Middle frontal gyrus (tissue), 1 donor: ENCODE measurements around the gene L1CAM.

Experiments used
- DNase-seq: peaks from one replicate; pipeline ENCODE4 v3.0.0-alpha.2; 2015; ENCODE audit warnings: low spot score; ENCODE audit errors: extremely low spot score

The L1CAM gene

DNA sequence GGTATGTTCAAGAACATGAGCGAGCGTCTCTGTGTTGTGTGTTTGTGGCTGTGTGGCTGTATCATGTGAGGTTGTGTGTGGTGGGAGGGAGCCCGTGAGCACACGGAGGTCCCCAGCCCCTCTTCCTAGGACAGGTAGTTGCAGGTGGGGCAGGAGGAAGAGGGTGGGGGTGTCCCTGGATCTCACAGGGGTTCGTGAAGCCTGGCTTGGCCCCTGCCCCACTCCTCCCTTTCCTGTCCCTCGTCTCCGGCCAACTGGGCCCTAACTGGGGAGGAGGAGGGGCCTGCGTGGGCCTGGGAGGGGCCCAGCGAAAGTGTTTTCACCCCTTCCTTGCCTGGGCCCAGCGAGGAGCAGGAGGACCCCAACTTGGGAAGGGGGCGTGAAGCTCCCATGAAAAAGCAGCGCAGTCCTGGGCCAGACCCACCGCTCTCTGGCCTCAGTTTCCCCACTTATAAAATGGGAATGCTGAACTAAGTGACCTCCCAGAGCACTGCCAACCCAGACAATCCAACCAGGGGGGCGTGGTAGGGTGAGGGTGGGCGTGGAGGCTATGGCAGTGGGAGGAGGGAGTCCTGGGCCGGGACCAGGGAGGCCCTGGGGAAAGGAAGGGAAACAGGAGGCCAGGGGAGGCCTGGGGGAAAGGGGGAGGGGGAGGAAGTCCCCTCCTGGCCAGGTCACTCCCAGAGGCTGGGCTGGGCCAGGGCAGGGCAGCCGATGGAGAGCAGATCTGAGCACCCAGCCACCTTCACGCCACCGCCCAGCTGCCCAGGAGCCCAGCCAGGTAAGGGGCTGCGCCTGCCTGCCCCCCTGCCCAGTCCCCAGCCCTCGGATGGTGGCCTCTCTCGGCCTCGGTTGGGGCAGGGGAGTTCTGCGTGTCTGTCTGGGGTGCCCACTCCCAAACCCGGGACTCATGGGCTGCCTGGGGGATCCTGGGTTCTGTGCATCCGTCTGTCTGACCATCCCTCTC is 18.3 kb upstream of the L1CAM start, which contains the start of gene AVPR2:
TSS of gene AVPR2 (plus strand) at position 683 of the 967 bp plus-strand sequence. CDS start 473 bp downstream, outside the sequence.
- no peak for DNase-seq

DNA sequence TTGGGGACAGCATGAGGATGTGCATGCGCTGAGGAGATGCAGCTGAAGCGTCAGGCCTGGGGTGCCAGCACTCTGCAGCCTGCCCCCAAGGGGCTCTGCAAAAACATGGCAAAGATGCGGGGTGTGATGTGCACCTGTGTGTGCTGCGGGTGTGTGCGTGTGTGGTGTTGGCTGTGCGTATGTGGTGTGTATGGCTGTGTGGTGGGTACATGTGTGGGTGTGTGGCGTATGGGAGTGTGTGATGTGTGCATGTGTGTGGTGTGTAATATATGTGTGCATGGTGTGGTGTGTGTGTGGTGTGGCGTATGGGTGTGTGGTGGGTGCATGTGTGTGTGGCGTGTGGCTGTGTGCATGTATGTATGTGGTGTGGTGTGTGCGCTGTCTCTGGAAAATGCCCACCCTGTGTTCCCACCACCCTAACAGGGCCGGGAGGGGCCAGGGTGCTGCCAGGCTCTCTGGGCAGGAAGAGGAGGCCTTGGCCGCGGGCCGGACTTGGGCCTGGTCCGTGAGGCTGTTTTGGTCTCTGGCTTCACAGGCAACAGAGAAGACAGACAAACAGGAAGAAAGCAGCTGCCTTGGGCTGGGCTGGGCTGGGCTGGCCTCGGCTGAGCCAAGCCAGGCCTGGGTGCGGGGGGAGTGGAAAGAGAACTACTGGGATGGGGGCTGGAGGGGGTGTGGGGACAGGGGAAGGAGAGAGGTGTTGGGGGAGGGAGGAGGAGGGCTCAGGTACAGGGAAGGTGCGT is 17.4 kb upstream of the L1CAM start:
- DNase-seq, result no peak

DNA sequence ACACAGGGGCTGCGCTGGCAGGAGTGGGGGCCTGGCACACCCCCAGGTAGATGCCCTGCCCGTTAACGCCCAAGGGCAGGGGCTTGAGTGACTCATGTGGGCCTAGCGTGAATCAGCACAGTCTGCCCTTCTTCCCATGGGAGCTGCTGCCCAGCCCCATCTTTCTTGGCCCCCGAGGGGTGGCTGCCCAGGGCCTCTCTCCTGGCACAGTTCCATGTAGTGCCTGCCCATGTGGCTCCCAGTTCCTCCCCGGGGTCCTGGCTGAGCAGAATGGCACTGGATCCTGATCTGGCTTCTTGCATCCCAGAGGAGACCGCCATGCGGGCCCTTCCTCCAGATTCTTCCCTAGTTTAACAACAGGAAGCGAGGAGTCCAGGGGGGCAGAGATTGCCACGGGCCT is 16.4 kb upstream of the L1CAM start:
- DNase-seq, result no peak

DNA sequence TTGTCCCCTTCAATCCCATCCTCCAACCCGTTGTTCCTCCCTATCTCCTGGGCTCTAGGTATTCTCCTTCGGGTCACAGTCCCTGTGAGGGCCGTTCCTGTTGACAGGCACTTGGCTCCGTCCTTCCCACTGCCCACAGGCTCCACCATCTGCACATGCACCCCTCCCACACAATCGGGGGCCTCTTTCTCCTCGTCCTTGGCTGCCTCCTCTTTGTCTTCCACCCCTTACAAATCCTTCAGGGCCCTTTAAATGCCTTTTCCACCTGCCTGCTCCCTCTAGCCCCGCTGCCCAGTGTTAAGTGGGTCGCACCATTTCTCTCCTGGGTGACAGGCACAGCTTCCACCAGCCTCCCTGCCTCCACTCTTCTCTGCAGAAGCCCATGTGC is 15.8 kb upstream of the L1CAM start:
- no peak for DNase-seq

DNA sequence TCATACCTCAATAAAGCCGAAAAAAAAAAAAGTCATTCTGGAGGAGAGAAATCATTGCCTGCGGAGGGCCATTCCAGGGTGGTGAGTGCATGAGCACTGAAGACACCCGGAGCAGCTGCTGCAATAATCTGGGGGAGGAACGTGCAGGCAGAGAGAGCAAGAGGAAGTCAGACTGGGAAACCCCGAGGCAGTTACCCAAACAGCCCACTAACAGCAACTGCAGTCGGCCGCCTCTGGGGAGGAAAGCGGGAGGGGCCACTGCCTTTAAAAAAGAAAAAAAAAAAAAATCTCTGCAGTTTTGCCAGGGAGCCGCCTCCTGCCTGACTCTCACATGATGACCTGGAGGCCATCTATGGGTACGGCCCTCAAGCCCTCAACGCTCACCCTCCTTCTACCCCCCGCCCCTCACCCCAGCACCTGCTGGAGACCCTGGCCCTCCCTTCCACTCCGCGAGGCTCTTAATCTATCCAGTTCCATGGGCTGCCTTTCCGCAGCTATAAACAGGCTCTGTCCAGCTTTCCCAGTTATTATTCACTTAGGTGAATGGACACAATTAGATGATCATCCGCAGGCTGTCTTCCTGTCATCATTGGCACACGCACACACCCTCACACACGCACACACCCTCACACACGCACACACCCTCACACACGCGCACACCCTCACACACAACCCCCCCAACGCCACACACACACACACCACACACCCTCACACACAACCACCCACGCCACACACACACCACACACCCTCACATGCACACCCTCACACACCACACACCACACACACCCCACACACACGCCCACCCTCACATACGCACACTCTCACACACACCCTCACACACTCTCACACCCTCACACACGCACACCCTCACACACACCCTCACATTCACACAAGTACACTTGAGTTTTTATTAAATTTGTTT is 15.1 kb upstream of the L1CAM start:
- no peak for DNase-seq

DNA sequence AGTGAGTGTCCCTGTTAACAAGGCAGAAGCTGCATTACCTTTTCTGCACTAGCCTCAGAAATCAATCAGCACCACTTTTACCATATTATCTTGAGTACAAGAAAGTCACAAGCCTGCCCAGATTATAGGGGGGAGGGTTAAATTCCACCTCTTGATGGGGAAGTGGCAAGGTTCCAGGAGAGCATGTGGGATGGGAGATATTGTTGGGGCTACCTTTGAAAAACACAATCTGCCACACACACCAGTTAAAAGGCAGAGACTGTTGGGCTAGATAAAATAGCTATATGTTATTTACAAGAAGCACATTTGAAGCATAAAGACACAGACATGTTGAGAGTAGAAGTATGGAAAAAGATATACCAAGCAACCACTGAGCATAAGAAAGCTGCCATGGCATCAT is 11.9 kb upstream of the L1CAM start:
- no peak for DNase-seq

DNA sequence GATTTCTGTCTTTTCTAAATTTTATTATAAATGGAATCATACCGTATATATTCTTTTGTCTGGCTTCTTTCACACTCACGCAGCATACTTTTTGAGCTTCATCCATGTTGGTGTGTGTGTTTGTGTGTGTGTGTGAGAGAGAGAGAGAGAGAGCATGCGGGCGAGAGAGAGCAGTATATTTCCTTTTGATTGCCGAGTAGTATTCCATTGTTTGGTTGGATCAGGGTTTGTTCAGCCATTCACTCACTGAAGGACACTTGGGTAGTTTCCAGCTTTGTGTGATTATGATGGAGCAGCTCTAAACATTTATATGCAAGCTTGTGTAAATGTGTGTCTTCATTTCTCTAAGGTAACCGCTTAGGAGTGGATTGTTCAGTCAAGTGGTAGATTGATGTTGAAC is 3.1 kb upstream of the L1CAM start:
- no peak for DNase-seq

DNA sequence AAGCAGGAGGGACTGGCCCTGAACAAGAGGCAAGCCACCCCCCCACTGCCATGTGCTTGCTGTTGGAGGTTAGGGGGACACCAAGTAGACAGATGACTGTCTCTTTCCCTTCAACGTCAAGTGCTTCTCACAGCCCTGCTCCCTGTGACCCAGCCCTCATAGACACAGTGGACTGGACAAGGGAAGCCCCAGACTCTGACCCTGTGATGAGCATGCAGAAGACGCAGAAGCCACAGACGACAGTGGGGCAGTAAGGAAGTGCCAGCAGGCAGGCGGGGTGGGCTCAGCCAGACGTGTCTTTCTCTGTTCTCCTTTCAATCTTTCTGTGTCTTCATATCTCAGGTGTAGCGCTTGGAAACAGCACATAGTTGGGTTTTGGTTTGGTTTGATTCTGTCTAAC is 2.4 kb upstream of the L1CAM start:
- no peak for DNase-seq

DNA sequence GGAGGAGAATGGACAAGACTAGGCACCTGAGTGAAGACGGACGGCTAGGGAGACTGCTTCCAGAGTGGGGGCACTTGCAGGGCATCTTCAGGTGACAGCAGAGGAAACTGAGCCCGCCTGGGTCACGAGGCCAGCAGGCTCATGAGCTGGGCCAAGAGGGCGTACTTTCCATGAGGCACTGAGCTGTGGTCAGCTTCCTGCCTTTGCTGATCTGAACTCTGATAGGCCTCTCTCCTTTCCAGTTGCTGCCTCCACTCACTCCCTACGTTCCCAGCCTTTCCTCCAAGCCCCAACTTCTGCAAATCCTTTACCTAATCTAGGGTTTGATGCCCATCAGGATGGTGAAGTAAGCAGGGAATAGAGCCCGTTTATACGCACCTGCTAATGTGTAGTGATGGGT is 1.4 kb upstream of the L1CAM start:
- DNase-seq, result no peak

DNA sequence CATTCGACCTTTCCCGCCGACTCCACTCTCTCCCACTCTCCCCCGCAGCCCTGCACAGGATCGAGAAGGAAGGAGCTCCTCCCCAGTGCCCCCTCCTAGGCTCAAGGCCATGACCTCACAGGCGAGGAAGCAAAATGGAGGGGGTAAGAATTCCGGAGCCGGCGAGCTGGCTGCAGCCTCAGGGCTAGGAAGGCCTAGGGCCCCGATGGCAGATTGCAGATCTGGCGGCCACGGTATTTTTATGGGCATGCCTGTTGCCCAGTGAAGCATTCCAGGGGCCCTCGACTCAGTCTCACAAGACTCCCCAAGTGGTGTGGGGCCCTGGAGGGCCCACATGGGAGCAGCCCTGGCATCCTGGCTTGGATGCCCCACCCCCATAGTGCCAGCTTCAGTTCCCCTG is 942 bp upstream of the L1CAM start:
- DNase-seq, result no peak

DNA sequence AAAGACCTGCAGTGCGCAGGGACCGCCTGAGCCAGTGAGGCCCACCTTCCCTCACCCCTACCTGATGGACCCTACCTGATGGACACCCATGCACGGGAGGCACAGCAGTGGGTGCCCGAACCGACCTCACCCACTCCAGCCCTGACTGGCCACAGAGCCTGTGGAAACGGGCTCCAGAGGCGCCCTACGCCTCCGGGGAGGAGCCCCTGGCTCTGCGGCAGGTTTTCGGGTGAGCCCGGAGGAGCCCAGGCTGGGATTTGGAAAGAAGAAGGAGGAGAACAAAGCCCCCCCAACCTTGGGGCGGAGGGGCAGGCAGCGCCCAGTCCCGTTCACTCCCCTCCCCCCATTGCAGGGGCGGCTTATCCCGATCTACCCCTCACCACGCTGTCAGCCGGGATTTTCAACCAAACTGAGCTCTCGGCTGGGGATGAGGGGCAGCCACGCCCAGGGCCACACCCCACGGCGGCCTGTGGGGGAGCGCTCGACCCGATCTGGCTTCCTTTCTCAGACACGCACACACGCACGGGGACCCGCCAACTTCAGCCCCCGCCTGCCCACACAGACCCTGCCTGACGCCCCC is 675 bp downstream of the L1CAM start:
- no peak for DNase-seq

DNA sequence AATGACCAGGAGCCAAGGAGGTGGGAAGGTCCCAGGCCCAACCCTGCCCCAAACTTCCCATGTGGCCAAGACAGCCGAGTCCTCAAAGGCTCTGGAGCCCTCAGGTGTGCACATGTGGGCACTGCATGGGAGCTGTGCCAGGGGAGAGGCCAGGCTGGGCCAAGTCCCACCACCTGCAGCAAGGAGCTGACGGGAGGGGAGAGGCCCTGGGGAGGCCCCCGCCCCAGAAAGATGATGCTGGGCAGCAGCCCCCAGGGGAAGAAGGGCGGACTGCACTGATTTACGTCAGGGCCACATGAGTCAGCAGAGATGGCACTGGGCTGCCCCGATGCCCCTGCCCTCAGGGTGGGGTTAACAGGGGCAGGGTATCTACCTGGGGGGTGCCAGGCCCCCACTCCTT is 1.4 kb downstream of the L1CAM start:
- no peak for DNase-seq

DNA sequence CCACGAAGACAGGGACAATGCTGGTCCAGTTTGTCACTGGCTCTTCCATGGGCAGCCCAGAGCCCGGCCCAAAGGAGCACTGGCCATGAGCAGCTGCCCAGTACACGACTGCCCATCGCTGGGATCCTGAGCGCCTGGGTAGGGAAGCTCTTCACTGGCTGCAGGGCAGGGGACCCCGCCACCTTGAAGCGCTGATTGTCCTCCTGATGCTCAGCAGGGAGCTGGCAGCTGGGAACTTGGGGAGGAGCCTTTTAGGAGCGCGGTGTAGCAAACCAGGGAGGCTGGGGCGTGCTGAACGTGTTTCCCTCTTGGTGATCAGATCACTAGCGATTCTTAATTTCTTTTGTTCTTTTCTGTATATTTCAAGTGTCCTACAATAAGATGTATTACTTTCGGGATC is 1.8 kb downstream of the L1CAM start:
- no peak for DNase-seq

DNA sequence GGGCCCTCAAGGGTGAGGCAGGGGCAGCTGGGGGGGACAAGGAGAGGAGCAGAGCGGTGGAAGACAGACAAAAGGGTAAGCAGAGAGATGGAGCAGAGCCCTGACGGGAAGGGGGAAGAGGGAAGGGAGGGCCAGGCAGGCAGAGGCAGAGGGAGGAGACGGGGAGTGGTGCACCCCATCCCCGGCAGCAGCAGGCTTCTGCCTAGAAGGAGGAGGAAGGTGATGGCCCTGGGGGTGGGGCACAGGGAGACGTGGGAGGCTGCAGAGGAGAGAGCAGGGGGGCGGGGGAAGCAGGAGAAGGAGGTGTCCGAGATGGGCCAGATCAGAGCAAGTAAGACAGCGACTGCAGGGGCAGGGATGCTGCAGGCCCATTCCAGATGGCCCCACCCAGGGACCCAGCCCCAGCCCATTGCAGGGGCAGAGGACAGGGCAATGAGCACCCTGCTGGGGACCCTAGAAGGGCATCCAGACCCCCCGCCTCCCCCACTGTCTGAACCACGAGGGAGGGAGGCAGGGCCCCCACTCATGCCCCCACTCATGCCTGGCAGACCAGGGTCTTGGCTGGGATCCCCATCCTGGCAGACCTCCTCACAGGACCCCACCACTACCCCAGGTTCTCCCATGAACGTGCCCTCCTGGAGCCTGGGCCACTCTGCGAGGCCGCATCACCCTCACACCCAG is 2.7 kb downstream of the L1CAM start:
- DNase-seq, result no peak

DNA sequence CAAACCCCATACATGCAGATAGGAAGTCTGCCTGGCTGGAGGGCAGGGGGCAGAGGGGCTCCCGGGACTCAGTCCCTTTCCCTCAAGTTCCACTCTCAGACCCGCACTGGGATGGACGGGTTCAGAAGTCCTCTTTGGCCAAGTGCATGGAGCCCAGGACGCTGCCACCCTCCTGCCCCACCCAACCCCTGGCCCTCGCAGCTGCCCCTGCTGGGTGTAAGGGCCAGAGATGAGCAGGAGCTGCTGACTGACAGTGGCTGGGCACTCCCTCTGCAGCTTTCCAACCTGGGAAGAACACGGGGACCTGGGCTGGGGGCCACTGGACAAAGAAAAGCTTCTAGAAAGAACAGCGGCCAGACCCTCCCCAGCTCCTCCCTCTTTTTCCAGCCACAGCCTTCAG is 3.4 kb downstream of the L1CAM start:
- DNase-seq, result no peak

DNA sequence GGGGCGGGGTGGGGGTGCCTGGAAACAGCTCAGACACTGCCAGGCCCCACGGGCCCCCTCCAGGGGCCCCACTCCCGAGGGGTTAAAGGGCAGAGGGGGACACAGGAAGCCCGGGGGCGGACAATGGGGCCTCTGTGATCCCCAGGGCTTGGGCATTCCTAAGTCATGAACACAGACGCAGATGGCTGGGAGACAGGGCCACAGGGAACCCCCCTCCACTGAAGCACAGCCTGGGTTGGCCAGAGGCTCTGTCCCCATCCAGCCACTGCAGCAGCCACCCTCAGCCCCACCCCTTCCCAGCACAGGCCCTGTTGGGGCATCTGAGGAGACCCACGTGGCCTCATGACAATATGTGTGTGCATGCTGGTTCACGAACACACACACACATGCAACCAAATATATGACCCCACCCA is 3.9 kb downstream of the L1CAM start:
- no peak for DNase-seq

DNA sequence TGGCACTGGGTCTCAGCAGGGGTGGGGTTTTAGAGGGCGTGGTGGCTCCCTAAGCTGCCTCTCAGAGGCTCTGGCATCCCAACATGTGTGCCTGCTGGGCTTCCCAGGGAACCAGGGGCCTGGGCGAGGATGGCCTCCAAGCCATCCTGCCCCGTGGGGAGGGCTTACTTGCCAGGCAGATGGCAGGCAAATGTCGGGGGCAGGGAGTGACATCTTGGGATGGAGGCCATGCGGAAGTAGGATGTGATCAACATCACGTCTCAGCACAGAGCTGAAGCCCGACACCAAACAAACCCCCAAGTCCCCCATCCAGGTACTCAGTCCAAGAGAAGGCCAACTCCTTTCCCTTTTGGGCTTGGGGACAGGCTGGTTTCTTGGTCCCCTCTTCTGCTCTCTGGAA is 4.7 kb downstream of the L1CAM start:
- no peak for DNase-seq

DNA sequence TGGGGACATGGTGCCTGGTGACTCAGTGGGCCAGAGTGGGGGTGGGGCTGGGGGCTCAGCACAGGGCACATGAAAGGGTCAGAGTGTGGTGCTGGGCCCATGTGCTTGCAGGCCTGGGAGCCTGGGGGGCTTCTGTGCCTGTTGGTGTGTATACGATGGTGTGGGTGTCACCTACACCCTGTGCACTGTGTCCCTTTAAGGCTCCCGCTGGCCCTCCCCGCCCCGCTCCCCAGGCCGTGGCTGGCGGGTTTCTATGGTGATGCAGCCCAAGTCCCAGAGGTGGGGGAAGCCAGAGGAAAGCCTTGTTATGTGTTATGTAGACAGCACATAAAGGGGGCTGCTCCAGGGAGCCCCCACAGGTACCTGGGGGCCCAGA is 5.5 kb downstream of the L1CAM start:
- DNase-seq, result no peak

DNA sequence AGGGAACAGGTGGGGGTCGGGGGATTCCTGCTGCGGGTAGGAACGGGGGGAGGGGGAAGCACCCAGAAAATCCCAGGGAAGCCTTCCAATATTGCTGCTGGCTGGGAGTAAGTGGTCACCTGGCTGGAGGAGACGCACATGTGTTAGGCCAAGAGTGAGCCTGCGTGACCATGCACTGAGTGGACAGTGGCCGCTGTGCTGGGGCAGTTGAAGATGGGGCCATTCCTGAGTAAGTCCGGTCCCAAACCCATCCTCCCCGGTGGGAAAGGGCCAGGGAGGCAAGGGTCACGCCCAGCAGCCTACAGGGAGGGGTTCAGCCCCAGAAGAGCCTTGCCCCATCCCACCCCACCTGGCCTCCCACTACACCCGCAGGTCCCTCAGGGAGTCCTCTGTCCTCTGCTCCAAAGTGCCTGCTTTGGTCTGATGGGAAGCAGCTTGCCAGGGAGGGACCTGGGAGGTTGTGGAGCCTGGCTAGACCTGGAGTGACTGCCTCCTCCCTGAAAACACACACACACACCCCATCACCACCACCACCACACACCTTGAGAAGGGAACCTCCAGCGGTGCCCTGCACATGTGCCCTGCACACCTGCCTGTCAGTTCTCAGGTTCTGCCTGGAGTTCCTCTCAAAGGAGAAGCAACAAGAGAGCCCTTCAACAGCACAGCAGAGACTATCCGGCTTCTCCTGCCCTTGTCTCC is 6.1 kb downstream of the L1CAM start:
- no peak for DNase-seq
